Activated CD4-positive, alpha-beta T cell treated with anti-CD3 and anti-CD28 coated beads, Interleukin-2, amount 10 ng/mL, durations not matched to agents 7 days and 5 days (primary cell): ENCODE measurements around the gene PKN2. TPM values are rescaled to one million over a fixed set of nuclear protein-coding genes. Genes with fewer than 3 reads are reported as not detected.

ENCODE experiments used
- CTCF ChIA-PET: fragments of 350-600 bp; sonication (Branson Sonifier 250); formaldehyde crosslinking; loops from one replicate; lab custom pipeline; 2021; ENCODE audit warnings: antibody characterized with exemption; lab: Charles Lee
- POLR2A ChIA-PET: fragments of 350-600 bp; sonication (Branson Sonifier 250); formaldehyde crosslinking; loops from one replicate; lab custom pipeline; 2021; ENCODE audit warnings: antibody characterized with exemption; lab: Charles Lee
- DNase-seq: peaks from one replicate; pipeline ENCODE4 v3.0.0-alpha.2; 2020
- H3K27ac Mint-ChIP-seq: one replicate; pipeline ENCODE4 v1.8.0; 2021; ENCODE audit warnings: mild to moderate bottlenecking, moderate library complexity, mixed read lengths
- H3K27me3 Mint-ChIP-seq: one replicate; pipeline ENCODE4 v1.8.0; 2021; ENCODE audit warnings: mixed read lengths
- H3K36me3 Mint-ChIP-seq: one replicate; pipeline ENCODE4 v1.8.0; 2021; ENCODE audit warnings: low read depth, mixed read lengths
- H3K4me1 Mint-ChIP-seq: one replicate; pipeline ENCODE4 v1.8.0; 2021; ENCODE audit warnings: mixed read lengths
- H3K4me3 Mint-ChIP-seq: one replicate; pipeline ENCODE4 v1.8.0; 2021; ENCODE audit warnings: mild to moderate bottlenecking, moderate library complexity, mixed read lengths
- H3K9me3 Mint-ChIP-seq: one replicate; pipeline ENCODE4 v1.8.0; 2021; ENCODE audit warnings: mixed read lengths
- total RNA-seq, 2 experiments: library from RNA; stranded (reverse); gene quantifications; one replicate each; pipeline ENCODE4 v1.2.3, GENCODE V29; 2021

PKN2 gene
- total RNA-seq, 2 experiments from 2014 or later: 26.6 to 30.7 TPM

GRCh38 chr1:88780485-88780884, 96.4 kb downstream of the PKN2 start:
- Mint-ChIP-seq H3K27ac (no peak overlapping the region), H3K9me3 (no peaks in the 10 kb centered on the region), H3K27me3 (no peaks in the 10 kb centered on the region), H3K4me3 (no peak overlapping the region), H3K36me3 (peaks cover 45% of the 10 kb centered on the region), H3K4me1 (no peaks in the 10 kb centered on the region)
- CTCF ChIA-PET: interaction anchor here (0.6 to 1.3 kb wide), 2 partner anchors 16 to 68 kb away, joined by 3 read pairs; no protein-coding TSS in a partner anchor
- POLR2A ChIA-PET: no interaction called here
- no peak for DNase-seq

GRCh38 chr1:88783145-88783544, 99.1 kb downstream of the PKN2 start:
- H3K36me3 Mint-ChIP-seq: peaks cover 27% of the 10 kb centered on the region
- no peak for DNase-seq
- ChIA-PET CTCF (interaction anchor here (0.6 to 1.0 kb wide), 2 partner anchors 24 to 38 kb away, joined by 3 to 5 read pairs; no protein-coding TSS in a partner anchor), POLR2A (no interaction called here)
- H3K9me3 Mint-ChIP-seq: no peaks in the 10 kb centered on the region
- H3K27me3 Mint-ChIP-seq: no peaks in the 10 kb centered on the region
- H3K27ac Mint-ChIP-seq: peak overlapping the region; percentile 38
- peaks cover 2% of the 10 kb centered on the region for H3K4me1 Mint-ChIP-seq
- H3K4me3 Mint-ChIP-seq: no peak overlapping the region

GRCh38 chr1:88784551-88784950, 100.5 kb downstream of the PKN2 start:
- ChIA-PET POLR2A (no interaction called here), CTCF (interaction anchor here (0.6 to 1.3 kb wide), 2 partner anchors 21 to 35 kb away, joined by 3 read pairs; no protein-coding TSS in a partner anchor)
- no peak overlapping the region for H3K27ac Mint-ChIP-seq
- H3K4me1 Mint-ChIP-seq: peaks cover 2% of the 10 kb centered on the region
- H3K27me3 Mint-ChIP-seq: no peaks in the 10 kb centered on the region
- DNase-seq: no peak
- no peaks in the 10 kb centered on the region for H3K9me3 Mint-ChIP-seq
- H3K4me3 Mint-ChIP-seq: no peak overlapping the region
- H3K36me3 Mint-ChIP-seq: peaks cover 29% of the 10 kb centered on the region

- no peaks in the 10 kb centered on the region for H3K27me3 Mint-ChIP-seq
- no peak overlapping the region for H3K27ac Mint-ChIP-seq
- DNase-seq: no peak
- no peaks in the 10 kb centered on the region for H3K9me3 Mint-ChIP-seq
- CTCF ChIA-PET: no interaction called here
- peaks cover 2% of the 10 kb centered on the region for H3K4me1 Mint-ChIP-seq
- POLR2A ChIA-PET: no interaction called here
- peaks cover 33% of the 10 kb centered on the region for H3K36me3 Mint-ChIP-seq
- no peak overlapping the region for H3K4me3 Mint-ChIP-seq
These were observed 103.2 kb downstream of the PKN2 start for GRCh38 chr1:88787023-88787903.

GRCh38 chr1:88791192-88791591, 107.1 kb downstream of the PKN2 start:
- POLR2A ChIA-PET: interaction anchor here (0.6 kb wide), 1 partner anchor 9 kb away, joined by 3 read pairs; no protein-coding TSS in a partner anchor

GRCh38 chr1:88799491-88799890, 115.4 kb downstream of the PKN2 start:
- H3K27me3 Mint-ChIP-seq: no peaks in the 10 kb centered on the region
- H3K36me3 Mint-ChIP-seq: peaks cover 57% of the 10 kb centered on the region
- H3K27ac Mint-ChIP-seq: no peak overlapping the region
- H3K4me1 Mint-ChIP-seq: peaks cover 26% of the 10 kb centered on the region
- H3K4me3 Mint-ChIP-seq: no peak overlapping the region
- peaks cover 10% of the 10 kb centered on the region for H3K9me3 Mint-ChIP-seq
- ChIA-PET CTCF (interaction anchor here (1.1 kb wide), 1 partner anchor 146 kb away, joined by 3 read pairs; no protein-coding TSS in a partner anchor), POLR2A (no interaction called here)
- DNase-seq: no peak

More at GRCh38 chr1:88791192-88791591, 107.1 kb downstream of the PKN2 start:
- Mint-ChIP-seq H3K36me3 (peaks cover 25% of the 10 kb centered on the region), H3K27ac (no peak overlapping the region), H3K4me1 (peaks cover 10% of the 10 kb centered on the region), H3K27me3 (no peaks in the 10 kb centered on the region), H3K4me3 (no peak overlapping the region), H3K9me3 (no peaks in the 10 kb centered on the region)
- CTCF ChIA-PET: interaction anchor here (0.7 to 2.2 kb wide), 3 partner anchors 10 to 615 kb away, joined by 3 to 5 read pairs (median 3); no protein-coding TSS in a partner anchor
- DNase-seq: no peak

- CTCF ChIA-PET: interaction anchor here (0.6 to 1.4 kb wide), 4 partner anchors 9 to 1234 kb away, joined by 3 to 4 read pairs (median 3); no protein-coding TSS in a partner anchor
- peaks cover 10% of the 10 kb centered on the region for H3K9me3 Mint-ChIP-seq
- H3K27ac Mint-ChIP-seq: peak overlapping the region; percentile 68
- no peaks in the 10 kb centered on the region for H3K27me3 Mint-ChIP-seq
- DNase-seq: peak; percentile 58
- POLR2A ChIA-PET: interaction anchor here (0.6 kb wide), 1 partner anchor 9 kb away, joined by 3 read pairs; no protein-coding TSS in a partner anchor
- no peak overlapping the region for H3K4me3 Mint-ChIP-seq
- H3K36me3 Mint-ChIP-seq: peaks cover 50% of the 10 kb centered on the region
- peaks cover 18% of the 10 kb centered on the region for H3K4me1 Mint-ChIP-seq
These were observed 116.4 kb downstream of the PKN2 start for GRCh38 chr1:88800382-88801051.

- H3K36me3 Mint-ChIP-seq: peaks cover 55% of the 10 kb centered on the region
- DNase-seq: no peak
- no peaks in the 10 kb centered on the region for H3K27me3 Mint-ChIP-seq
- no peak overlapping the region for H3K4me3 Mint-ChIP-seq
- H3K4me1 Mint-ChIP-seq: peaks cover 18% of the 10 kb centered on the region
- H3K9me3 Mint-ChIP-seq: peaks cover 10% of the 10 kb centered on the region
- CTCF ChIA-PET: interaction anchor here (0.8 to 1.4 kb wide), 2 partner anchors 10 to 14 kb away, joined by 3 read pairs; no protein-coding TSS in a partner anchor
- peak overlapping the region; percentile 70 for H3K27ac Mint-ChIP-seq
- POLR2A ChIA-PET: no interaction called here
These were observed 117.6 kb downstream of the PKN2 start for GRCh38 chr1:88801575-88802208.

- DNase-seq: no peak
- H3K36me3 Mint-ChIP-seq: peaks cover 51% of the 10 kb centered on the region
- H3K4me1 Mint-ChIP-seq: peaks cover 18% of the 10 kb centered on the region
- ChIA-PET CTCF (interaction anchor here (0.8 kb wide), 1 partner anchor 13 kb away, joined by 3 read pairs; no protein-coding TSS in a partner anchor), POLR2A (no interaction called here)
- H3K4me3 Mint-ChIP-seq: no peak overlapping the region
- H3K9me3 Mint-ChIP-seq: peaks cover 10% of the 10 kb centered on the region
- H3K27me3 Mint-ChIP-seq: no peaks in the 10 kb centered on the region
- peak overlapping the region; percentile 61 for H3K27ac Mint-ChIP-seq
These were observed 118.3 kb downstream of the PKN2 start for GRCh38 chr1:88802404-88802803.

GRCh38 chr1:88802950-88803349, 118.9 kb downstream of the PKN2 start:
- peaks cover 48% of the 10 kb centered on the region for H3K36me3 Mint-ChIP-seq
- peaks cover 10% of the 10 kb centered on the region for H3K9me3 Mint-ChIP-seq
- no peak overlapping the region for H3K4me3 Mint-ChIP-seq
- peaks cover 18% of the 10 kb centered on the region for H3K4me1 Mint-ChIP-seq
- ChIA-PET POLR2A (no interaction called here), CTCF (no interaction called here)
- H3K27me3 Mint-ChIP-seq: no peaks in the 10 kb centered on the region
- H3K27ac Mint-ChIP-seq: no peak overlapping the region
- DNase-seq: no peak

- ChIA-PET POLR2A (no interaction called here), CTCF (no interaction called here)
- Mint-ChIP-seq H3K27me3 (no peaks in the 10 kb centered on the region), H3K4me3 (no peak overlapping the region), H3K27ac (no peak overlapping the region), H3K36me3 (peaks cover 46% of the 10 kb centered on the region), H3K9me3 (peaks cover 10% of the 10 kb centered on the region), H3K4me1 (peaks cover 18% of the 10 kb centered on the region)
- no peak for DNase-seq
These were observed 119.4 kb downstream of the PKN2 start for GRCh38 chr1:88803444-88803843.

GRCh38 chr1:88812366-88812765, 128.3 kb downstream of the PKN2 start:
- no peaks in the 10 kb centered on the region for H3K4me1 Mint-ChIP-seq
- no peak overlapping the region for H3K4me3 Mint-ChIP-seq
- POLR2A ChIA-PET: no interaction called here
- H3K9me3 Mint-ChIP-seq: no peaks in the 10 kb centered on the region
- CTCF ChIA-PET: no interaction called here
- no peak overlapping the region for H3K27ac Mint-ChIP-seq
- H3K27me3 Mint-ChIP-seq: no peaks in the 10 kb centered on the region
- peaks cover 27% of the 10 kb centered on the region for H3K36me3 Mint-ChIP-seq
- no peak for DNase-seq
